ENCODE results near the gene HNRNPR. TPM values are rescaled to one million over a fixed set of nuclear protein-coding genes. Genes with fewer than 3 reads are reported as not detected.
"Not testable (repeated sequence)": the region's sequence is repeated elsewhere in the genome, so short reads cannot be mapped to it uniquely, and the experiment has no call there.

The HNRNPR gene
- polyA plus RNA-seq, result 100 to 1,000 TPM; 133 to 212 (median 158) TPM

DNA sequence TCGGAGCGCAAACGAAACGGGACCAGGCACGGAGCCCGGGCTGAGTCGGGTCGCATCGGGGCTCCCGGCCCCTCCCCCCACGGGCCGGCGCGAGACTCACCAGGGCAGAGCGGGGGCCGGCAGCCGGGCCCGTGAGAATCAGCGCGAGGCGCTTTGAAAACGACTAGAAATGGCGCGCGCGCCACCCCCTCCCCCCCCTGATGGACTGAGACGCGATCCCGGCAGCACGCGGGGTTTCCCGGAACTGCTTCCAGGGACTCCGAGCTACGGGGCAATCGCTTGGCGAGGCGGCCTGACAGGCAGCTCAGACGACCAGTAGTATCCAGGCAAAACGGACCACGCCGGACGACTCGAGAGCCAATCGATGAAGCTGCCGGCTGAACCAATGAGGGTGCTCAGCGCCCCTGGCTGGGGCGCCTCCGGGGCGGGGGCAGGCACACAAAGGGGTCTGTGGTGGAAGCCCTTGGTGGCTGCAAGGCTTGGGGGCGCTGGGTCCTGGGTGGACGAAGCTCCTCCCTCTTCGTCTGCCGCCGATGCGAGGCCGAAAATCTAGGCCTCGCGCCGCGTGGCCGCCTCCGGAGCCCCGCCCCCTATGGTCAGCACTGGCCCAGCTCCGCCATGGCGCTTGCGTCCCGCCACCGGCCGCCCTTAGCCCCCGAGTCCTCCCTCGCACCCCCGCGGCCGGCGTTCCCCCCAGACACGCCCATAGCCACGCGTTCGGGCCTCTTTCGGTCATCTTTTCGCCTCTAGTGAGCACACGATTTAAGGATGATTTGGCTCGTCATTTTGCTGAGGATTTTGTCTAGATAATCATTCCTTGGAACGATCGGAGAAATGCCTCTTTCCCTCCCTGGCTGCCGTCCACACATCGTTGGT lies at the start of gene HNRNPR:
TSS of gene HNRNPR (minus strand) at position 174 of the 876 bp plus-strand sequence. CDS start 3,276 bp downstream, outside the sequence.
- Mint-ChIP-seq H3K9me3 (no peaks in the 10 kb centered on the region), H3K4me3 (peak within 1 kb of the TSS; percentile 95 to 98 (median 96)), H3K27ac (peak within 1 kb of the TSS; percentile 86 to 97 (median 92)), H3K4me1 (peaks cover 47 to 50% of the 10 kb centered on the region in 2 donors), H3K27me3 (ENCODE audit: low read depth in 3 of 3) (peaks cover 2 to 4% (median 3%) of the 10 kb centered on the region in 3 donors), H3K36me3 (no peaks in the 10 kb centered on the region)
- DNase-seq, result peak; percentile 98

DNA sequence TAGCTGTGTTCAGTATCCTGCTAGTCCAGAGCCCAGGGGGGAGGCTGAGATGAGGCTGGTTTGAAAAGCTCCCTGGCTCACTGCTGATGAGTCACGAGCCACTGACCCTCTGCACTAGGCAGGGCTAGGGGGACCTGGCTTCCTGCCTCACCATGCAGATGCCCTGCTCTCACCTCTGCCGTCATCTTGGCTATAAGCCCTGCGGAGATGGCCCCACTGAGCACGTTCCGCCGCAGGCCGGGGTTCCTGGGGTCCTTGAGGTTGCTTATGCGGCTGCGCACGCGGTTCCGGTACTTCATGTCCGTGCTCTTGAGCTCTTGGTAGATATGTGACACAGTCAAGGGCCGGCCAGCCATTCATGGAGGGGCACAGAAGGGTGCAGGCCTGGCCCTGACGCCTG lies 49.6 kb upstream of the HNRNPR start:
- no peak for DNase-seq
- no peaks in the 10 kb centered on the region for H3K36me3 Mint-ChIP-seq
- no peak overlapping the region for H3K27ac Mint-ChIP-seq
- no peaks in the 10 kb centered on the region for H3K4me1 Mint-ChIP-seq
- H3K4me3 Mint-ChIP-seq, result no peak overlapping the region
- H3K27me3 Mint-ChIP-seq (ENCODE audit: low read depth in 3 of 3), result peaks cover 6 to 8% (median 7%) of the 10 kb centered on the region in 3 donors
- no peaks in the 10 kb centered on the region for H3K9me3 Mint-ChIP-seq

DNA sequence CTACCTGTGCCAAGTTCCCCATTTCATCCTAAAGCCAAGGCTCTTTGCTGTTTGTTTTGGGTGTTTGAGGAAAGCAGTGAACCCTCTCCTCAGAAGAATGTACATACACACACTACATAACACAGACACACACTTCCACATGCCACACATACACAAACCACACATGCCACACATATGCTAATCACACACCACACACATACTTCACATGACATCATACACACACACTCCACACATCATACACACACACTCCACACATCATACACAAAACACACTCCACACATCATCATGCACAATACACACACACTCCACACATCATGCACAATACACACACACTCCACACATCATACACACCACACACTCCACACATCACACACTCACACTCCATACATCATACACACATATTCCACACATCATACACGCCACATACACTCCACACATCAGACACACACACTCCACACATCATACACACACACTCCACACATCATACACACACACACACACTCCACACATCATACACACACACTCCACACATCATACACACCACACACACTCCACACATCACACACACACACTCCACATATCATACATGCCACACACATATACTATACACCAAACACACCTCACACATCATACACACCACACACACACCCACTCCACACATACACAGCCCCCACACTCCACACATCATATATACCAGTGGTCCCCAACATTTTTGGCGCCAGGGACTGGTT lies 48.2 kb upstream of the HNRNPR start:
- Mint-ChIP-seq H3K4me3 (no peak overlapping the region), H3K9me3 (no peaks in the 10 kb centered on the region), H3K4me1 (no peaks in the 10 kb centered on the region), H3K36me3 (no peaks in the 10 kb centered on the region), H3K27ac (no peak overlapping the region), H3K27me3 (ENCODE audit: low read depth in 3 of 3) (peaks cover 7 to 8% (median 8%) of the 10 kb centered on the region in 3 donors)
- DNase-seq, result no peak

GRCh38 chr1:23389837-23390321 lies 45.8 kb upstream of the HNRNPR start:
- H3K36me3 Mint-ChIP-seq, result no peaks in the 10 kb centered on the region
- H3K27ac Mint-ChIP-seq, result peak overlapping the region in 1 of 6 donors; percentile 22
- H3K4me3 Mint-ChIP-seq, result no peak overlapping the region
- no peaks in the 10 kb centered on the region for H3K9me3 Mint-ChIP-seq
- H3K27me3 Mint-ChIP-seq (ENCODE audit: low read depth in 3 of 3), result peaks cover 3 to 5% (median 3%) of the 10 kb centered on the region in 3 donors
- DNase-seq, result no peak
- H3K4me1 Mint-ChIP-seq, result no peaks in the 10 kb centered on the region

- DNase-seq, result no peak
- H3K36me3 Mint-ChIP-seq, result no peaks in the 10 kb centered on the region
- H3K4me1 Mint-ChIP-seq, result no peaks in the 10 kb centered on the region
- H3K27me3 Mint-ChIP-seq (ENCODE audit: low read depth in 3 of 3), result peaks cover 0 to 5% (median 4%) of the 10 kb centered on the region in 3 donors
- no peak overlapping the region for H3K27ac Mint-ChIP-seq
- H3K4me3 Mint-ChIP-seq, result no peak overlapping the region
- no peaks in the 10 kb centered on the region for H3K9me3 Mint-ChIP-seq
Observed at GRCh38 chr1:23387494-23387893, 43.4 kb upstream of the HNRNPR start.

DNA sequence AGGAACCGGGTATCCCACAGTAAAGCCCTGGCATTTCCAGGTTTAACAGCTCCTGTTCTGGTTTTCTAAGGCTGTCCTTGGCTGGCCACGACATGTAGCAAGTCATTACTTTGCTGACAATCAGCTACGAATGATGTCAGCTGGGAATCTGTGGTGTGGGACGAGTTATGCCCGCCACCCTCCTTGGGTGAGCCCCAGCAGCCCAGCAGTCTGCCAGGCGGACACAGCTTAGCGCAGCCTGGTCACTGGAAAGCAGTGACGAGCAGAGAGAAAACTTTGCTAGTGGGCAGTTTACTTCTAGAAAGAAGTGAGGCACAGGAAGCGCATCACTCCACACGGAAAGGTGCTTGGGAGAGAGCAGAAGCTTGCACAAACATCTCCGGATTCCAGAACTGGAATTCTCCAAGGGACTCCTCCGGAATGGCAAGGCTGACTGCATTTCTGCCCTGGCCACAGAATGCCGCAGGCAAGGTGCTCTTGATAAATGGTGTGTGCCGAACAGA lies 41.1 kb upstream of the HNRNPR start:
- Mint-ChIP-seq H3K4me1 (no peaks in the 10 kb centered on the region), H3K4me3 (no peak overlapping the region), H3K9me3 (no peaks in the 10 kb centered on the region), H3K27ac (no peak overlapping the region), H3K27me3 (ENCODE audit: low read depth in 3 of 3) (peaks cover 1 to 7% (median 2%) of the 10 kb centered on the region in 3 donors), H3K36me3 (no peaks in the 10 kb centered on the region)
- no peak for DNase-seq

GRCh38 chr1:23384312-23385058 lies 40.4 kb upstream of the HNRNPR start:
- Mint-ChIP-seq H3K4me1 (no peaks in the 10 kb centered on the region), H3K36me3 (no peaks in the 10 kb centered on the region), H3K27ac (peak overlapping the region in 1 of 6 donors; percentile 2)

DNA sequence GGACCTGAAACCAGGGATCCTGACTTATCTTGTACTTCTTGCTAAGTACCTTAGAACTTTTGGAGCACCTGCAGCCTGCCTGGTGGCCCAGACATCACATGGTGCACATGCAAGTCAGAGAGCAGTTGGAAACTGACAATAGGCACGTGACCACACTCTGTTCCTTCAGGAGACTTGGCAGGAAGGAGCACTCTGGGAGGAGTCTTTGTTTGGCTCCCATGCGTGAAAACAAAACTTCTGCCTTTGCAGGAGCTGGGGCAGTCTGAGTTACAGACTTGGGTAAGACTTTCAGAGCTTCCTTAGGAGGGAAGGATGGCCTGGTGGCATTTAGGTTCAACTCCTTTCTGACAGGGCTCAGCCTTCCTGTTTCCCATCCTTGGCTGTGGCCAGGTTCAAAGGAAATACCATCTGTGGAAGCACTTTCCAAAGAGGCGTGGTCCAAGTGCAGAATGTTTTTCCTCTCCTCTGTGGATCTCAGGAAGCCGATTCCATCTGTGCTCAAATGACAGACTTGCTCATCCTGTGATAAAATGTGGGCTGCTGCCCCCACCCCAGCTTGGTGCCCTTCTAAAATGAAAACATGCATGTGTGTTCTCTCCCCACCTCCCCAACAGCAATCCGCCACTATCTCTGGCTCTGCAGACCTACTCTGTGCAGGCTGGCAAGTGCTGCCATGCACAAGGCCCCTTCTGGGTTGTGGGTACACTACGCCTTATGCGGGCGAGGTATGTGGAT lies 39.7 kb upstream of the HNRNPR start:
- Mint-ChIP-seq H3K4me1 (no peaks in the 10 kb centered on the region), H3K4me3 (no peak overlapping the region), H3K27ac (peak overlapping the region in 1 of 6 donors; percentile 2), H3K36me3 (no peaks in the 10 kb centered on the region), H3K27me3 (ENCODE audit: low read depth in 3 of 3) (peaks cover 1 to 4% (median 2%) of the 10 kb centered on the region in 3 donors), H3K9me3 (no peaks in the 10 kb centered on the region)
- no peak for DNase-seq

More at GRCh38 chr1:23384312-23385058, 40.4 kb upstream of the HNRNPR start:
- DNase-seq, result no peak
- Mint-ChIP-seq H3K27me3 (ENCODE audit: low read depth in 3 of 3) (peaks cover 1 to 4% (median 2%) of the 10 kb centered on the region in 3 donors), H3K4me3 (no peak overlapping the region), H3K9me3 (no peaks in the 10 kb centered on the region)

DNA sequence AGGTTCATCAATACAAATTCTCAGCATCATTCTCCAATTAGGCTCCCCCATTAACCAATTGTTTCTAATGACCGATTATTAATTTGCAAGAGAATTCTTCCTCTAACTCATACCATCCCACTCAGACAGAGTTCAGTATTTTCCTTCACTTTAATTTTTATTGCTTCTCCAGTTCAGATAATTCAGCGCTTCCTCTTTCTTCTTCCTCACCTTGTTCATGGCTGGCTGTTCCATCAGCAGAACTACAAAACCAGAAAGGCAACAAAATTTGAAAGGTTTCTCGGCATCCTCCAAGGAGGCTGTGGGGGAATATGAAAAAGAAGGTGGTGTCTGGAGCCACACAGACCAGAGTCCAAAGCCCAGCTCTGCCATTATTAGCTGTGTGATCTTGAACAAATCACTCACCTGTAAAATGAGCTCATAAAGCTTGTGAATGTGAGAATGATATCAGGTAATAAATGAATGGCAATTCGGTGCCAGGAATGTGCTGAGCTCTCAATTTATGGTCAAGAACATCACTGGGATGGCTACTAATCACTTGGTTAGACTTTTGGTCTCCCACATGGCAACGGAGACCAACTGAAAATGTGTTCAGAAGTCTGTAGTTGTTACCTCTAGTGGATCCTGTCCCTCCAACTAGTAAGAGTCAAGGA lies 37.3 kb upstream of the HNRNPR start:
- no peak overlapping the region for H3K4me3 Mint-ChIP-seq
- no peaks in the 10 kb centered on the region for H3K9me3 Mint-ChIP-seq
- H3K27me3 Mint-ChIP-seq (ENCODE audit: low read depth in 3 of 3), result peaks cover 1 to 2% (median 2%) of the 10 kb centered on the region in 3 donors
- H3K27ac Mint-ChIP-seq, result peak overlapping the region in 2 of 6 donors; percentile 13 to 81
- H3K36me3 Mint-ChIP-seq, result no peaks in the 10 kb centered on the region
- H3K4me1 Mint-ChIP-seq, result no peaks in the 10 kb centered on the region
- no peak for DNase-seq

- H3K4me1 Mint-ChIP-seq, result no peaks in the 10 kb centered on the region
- no peaks in the 10 kb centered on the region for H3K9me3 Mint-ChIP-seq
- no peak for DNase-seq
- H3K27me3 Mint-ChIP-seq (ENCODE audit: low read depth in 3 of 3), result peaks cover 1 to 2% (median 2%) of the 10 kb centered on the region in 3 donors
- H3K36me3 Mint-ChIP-seq, result no peaks in the 10 kb centered on the region
- no peak overlapping the region for H3K4me3 Mint-ChIP-seq
- no peak overlapping the region for H3K27ac Mint-ChIP-seq
Observed at GRCh38 chr1:23380719-23381118, 36.6 kb upstream of the HNRNPR start.

- not testable (repeated sequence) for H3K9me3 Mint-ChIP-seq; H3K27ac Mint-ChIP-seq; H3K4me3 Mint-ChIP-seq; H3K4me1 Mint-ChIP-seq; DNase-seq; H3K27me3 Mint-ChIP-seq (ENCODE audit: low read depth in 3 of 3); H3K36me3 Mint-ChIP-seq
Observed at GRCh38 chr1:23380236-23380635, 36.2 kb upstream of the HNRNPR start.

DNA sequence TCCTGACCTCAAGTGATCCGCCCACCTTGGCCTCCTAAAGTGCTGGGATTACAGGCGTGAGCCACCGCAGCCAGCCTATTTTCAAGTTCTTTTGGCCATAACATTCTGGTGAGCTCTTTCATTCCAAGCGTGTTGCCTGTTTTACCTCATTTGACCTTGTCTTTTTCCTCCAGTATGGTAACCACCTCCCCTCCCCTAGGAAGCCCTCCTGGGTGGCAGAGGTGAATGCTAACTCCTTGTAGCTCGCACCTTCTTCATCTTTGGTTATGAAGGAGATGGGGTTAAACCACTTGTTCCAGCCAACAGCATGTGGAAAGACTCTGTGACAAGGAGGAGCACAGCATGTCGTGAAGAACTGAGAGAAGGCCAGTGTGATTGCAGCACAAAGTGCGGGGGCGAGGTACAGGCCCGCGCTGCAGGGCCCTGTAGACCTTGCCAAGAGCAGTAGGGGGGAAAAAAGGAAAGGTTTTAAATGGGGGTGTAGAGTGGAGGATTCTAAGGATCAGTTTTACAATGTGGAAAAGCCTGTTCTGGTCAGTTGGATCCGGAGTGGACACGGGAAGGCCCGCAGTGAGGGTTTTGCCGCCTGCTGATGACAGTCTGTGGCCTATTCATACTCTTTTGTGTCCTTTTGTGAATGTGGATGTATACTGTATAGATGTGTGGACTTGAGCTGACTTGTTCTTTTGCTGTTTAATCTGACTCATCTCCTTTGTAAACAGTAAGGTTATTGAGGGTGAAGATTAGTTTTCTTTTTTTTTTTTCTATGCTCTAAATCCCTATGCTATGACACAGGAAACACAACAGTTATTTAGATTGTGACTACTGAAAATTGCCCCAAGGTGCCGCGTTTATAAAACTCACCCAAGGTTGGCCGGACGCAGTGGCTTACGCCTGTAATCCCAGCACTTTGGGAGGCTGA lies 33.1 kb upstream of the HNRNPR start:
- no peak for DNase-seq
- Mint-ChIP-seq H3K9me3 (no peaks in the 10 kb centered on the region), H3K4me3 (no peak overlapping the region), H3K4me1 (no peaks in the 10 kb centered on the region), H3K27me3 (ENCODE audit: low read depth in 3 of 3) (peaks cover 0 to 4% (median 1%) of the 10 kb centered on the region in 3 donors), H3K36me3 (no peaks in the 10 kb centered on the region), H3K27ac (no peak overlapping the region)

Measured in immature natural killer cell (primary cell).